Activated CD8-positive, alpha-beta T cell treated with anti-CD3 and anti-CD28 coated beads for 36 hours (primary cell): Measurements from ENCODE around the gene CFAP57. TPM values are rescaled to one million over a fixed set of nuclear protein-coding genes. Genes with fewer than 3 reads are reported as not detected.

ENCODE experiments used
- ATAC-seq: fragments of 200-7000 bp; cut with Tn5 transposase; one replicate; pipeline ENCODE4 v1.10.0; 2021; ENCODE audit warnings: mild to moderate bottlenecking, moderate library complexity
- CTCF ChIA-PET: fragments of 350-600 bp; sonication (Branson Sonifier 250); formaldehyde crosslinking; loops from one replicate; lab custom pipeline; 2021; ENCODE audit warnings: antibody characterized with exemption; lab: Charles Lee
- POLR2A ChIA-PET: fragments of 350-600 bp; sonication (Branson Sonifier 250); formaldehyde crosslinking; loops from one replicate; lab custom pipeline; 2021; ENCODE audit warnings: antibody characterized with exemption; lab: Charles Lee
- DNase-seq: peaks from one replicate; pipeline ENCODE4 v3.0.0-alpha.2; 2020
- H3K27ac Mint-ChIP-seq: one replicate; pipeline ENCODE4 v1.8.0; 2021; ENCODE audit warnings: mild to moderate bottlenecking, mixed read lengths
- H3K27me3 Mint-ChIP-seq: one replicate; pipeline ENCODE4 v1.8.0; 2021; ENCODE audit warnings: mixed read lengths
- H3K36me3 Mint-ChIP-seq: one replicate; pipeline ENCODE4 v1.8.0; 2021; ENCODE audit warnings: low read depth, mixed read lengths
- H3K4me1 Mint-ChIP-seq: one replicate; pipeline ENCODE4 v1.8.0; 2021; ENCODE audit warnings: low read depth, mixed read lengths
- H3K4me3 Mint-ChIP-seq: one replicate; pipeline ENCODE4 v1.8.0; 2021; ENCODE audit warnings: mild to moderate bottlenecking, moderate library complexity, mixed read lengths
- H3K9me3 Mint-ChIP-seq: one replicate; pipeline ENCODE4 v1.8.0; 2021; ENCODE audit warnings: mixed read lengths
- intact Hi-C: fragments of 100-400 bp; cut with micrococcal nuclease; formaldehyde crosslinking; loops from one replicate; pipeline ENCODE4 v1.10.0; 2022
- total RNA-seq, 2 experiments: library from RNA; stranded (reverse); gene quantifications; one replicate each; pipeline ENCODE4 v1.2.3, GENCODE V29; 2021
- TF ChIP-seq, protein P1 (sequence below): fragments of 200-600 bp; IDR thresholded peaks from one replicate; pipeline ENCODE4 v1.8.0; 2022; ENCODE audit warnings: antibody characterized with exemption, mild to moderate bottlenecking

Gene CFAP57
- total RNA-seq, 2 experiments from 2014 or later, result 0.18 to 0.23 TPM

DNA sequence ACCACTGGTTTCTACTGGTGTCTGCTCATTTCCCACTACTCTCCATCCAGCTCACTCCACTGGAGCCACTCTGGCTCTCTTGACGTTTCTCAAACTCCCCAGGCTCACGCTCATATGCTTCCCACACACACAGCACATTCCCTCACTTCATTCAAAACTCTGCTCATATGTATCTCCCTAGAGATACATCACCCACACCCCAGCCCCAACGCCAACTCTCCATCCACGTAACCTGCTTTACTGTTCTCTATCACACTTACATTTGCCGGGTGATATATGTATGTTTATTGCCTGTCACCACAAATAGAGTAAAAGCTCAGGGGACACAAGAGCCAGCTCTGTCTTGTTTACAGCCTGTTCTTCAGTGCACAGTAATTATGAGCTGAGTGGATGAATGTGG lies 22.2 kb upstream of the CFAP57 start:
- Mint-ChIP-seq H3K36me3 (no peaks in the 10 kb centered on the region), H3K4me3 (no peak overlapping the region), H3K27ac (no peak overlapping the region), H3K27me3 (peaks cover 47% of the 10 kb centered on the region), H3K9me3 (no peaks in the 10 kb centered on the region), H3K4me1 (peaks cover 5% of the 10 kb centered on the region)
- TF ChIP-seq, protein P1, sequence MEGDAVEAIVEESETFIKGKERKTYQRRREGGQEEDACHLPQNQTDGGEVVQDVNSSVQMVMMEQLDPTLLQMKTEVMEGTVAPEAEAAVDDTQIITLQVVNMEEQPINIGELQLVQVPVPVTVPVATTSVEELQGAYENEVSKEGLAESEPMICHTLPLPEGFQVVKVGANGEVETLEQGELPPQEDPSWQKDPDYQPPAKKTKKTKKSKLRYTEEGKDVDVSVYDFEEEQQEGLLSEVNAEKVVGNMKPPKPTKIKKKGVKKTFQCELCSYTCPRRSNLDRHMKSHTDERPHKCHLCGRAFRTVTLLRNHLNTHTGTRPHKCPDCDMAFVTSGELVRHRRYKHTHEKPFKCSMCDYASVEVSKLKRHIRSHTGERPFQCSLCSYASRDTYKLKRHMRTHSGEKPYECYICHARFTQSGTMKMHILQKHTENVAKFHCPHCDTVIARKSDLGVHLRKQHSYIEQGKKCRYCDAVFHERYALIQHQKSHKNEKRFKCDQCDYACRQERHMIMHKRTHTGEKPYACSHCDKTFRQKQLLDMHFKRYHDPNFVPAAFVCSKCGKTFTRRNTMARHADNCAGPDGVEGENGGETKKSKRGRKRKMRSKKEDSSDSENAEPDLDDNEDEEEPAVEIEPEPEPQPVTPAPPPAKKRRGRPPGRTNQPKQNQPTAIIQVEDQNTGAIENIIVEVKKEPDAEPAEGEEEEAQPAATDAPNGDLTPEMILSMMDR, result no peak
- POLR2A ChIA-PET, result interaction anchor here (1.5 kb wide), 1 partner anchor 15 kb away, joined by 4 read pairs; no protein-coding TSS in a partner anchor
- ATAC-seq (no peak), DNase-seq (no peak)
- CTCF ChIA-PET, result no interaction called here
- intact Hi-C loops, result no loop called here

DNA sequence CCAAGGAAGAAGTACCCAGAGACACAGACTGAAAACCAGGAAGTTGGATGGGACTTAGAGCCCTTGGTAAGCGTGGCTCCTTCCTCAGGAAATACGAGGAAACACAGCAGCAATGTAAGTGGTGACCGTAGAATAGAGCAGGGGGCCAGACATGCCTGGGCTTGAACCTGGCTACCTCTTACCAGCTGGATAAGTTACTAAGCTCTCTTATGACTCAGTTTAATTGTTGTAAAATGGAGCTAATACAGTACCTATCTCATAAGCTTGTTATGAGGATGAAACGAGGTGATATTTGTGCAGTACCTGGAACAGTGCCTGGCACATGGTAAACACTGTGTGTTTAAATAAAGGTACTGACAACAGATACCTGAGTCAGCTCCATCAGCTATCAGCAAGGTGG lies 19.3 kb upstream of the CFAP57 start:
- H3K4me3 Mint-ChIP-seq, result no peak overlapping the region
- no peaks in the 10 kb centered on the region for H3K36me3 Mint-ChIP-seq
- DNase-seq (no peak), ATAC-seq (no peak)
- peaks cover 25% of the 10 kb centered on the region for H3K27me3 Mint-ChIP-seq
- peaks cover 5% of the 10 kb centered on the region for H3K4me1 Mint-ChIP-seq
- intact Hi-C loops, result no loop called here
- ChIA-PET POLR2A (interaction anchor here (0.5 kb wide), 1 partner anchor 302 kb away, joined by 3 read pairs; no protein-coding TSS in a partner anchor), CTCF (interaction anchor here (1.5 kb wide), 1 partner anchor 79 kb away, joined by 5 read pairs; no protein-coding TSS in a partner anchor)
- no peak overlapping the region for H3K27ac Mint-ChIP-seq
- no peaks in the 10 kb centered on the region for H3K9me3 Mint-ChIP-seq
- TF ChIP-seq, protein P1, result no peak

DNA sequence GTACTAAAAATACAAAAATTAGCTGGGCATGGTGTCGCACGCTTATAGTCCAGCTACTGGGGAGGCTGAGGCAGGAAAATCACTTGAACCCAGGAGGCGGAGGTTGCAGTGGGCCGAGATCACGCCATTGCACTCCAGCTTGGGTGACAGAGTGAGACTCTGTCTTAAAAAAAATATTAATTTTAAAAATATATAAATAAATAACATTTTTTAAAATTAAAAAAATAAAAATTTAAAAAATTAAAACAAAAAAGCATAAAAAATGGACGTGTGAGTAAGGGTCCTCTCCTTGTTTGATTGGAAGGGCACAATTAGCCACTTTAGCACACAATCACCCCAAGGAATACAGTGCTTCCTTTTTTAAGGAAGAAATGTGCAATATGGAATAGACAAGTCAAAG lies 18.7 kb upstream of the CFAP57 start:
- no peak for ATAC-seq
- Mint-ChIP-seq H3K9me3 (no peaks in the 10 kb centered on the region), H3K27me3 (peaks cover 22% of the 10 kb centered on the region), H3K4me1 (peaks cover 4% of the 10 kb centered on the region), H3K27ac (no peak overlapping the region), H3K4me3 (no peak overlapping the region), H3K36me3 (no peaks in the 10 kb centered on the region)
- ChIA-PET CTCF (no interaction called here), POLR2A (no interaction called here)
- TF ChIP-seq, protein P1, result no peak
- no peak for DNase-seq
- intact Hi-C loops, result no loop called here

DNA sequence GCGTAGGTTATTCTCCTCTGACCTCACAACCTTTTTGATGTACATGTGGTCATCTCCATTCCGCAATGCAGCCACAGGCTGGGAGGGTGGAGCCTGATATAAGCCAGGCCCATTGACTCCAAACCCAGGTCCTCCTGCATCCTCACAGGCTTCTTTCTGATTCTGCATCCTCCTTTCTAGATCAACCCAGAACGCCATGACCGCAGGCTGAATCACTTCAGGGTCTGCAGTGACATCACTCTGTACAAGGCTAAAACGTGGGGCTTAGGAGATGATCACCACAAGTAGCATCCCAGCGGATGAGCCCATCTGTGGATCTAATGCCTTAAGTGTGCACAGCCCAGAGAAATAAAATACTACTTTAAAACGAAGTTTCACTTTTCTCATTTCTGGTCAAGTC lies 16.1 kb upstream of the CFAP57 start:
- Mint-ChIP-seq H3K27me3 (peaks cover 10% of the 10 kb centered on the region), H3K4me3 (no peak overlapping the region), H3K27ac (no peak overlapping the region), H3K4me1 (no peaks in the 10 kb centered on the region), H3K36me3 (no peaks in the 10 kb centered on the region), H3K9me3 (no peaks in the 10 kb centered on the region)
- DNase-seq, result no peak
- ChIA-PET POLR2A (no interaction called here), CTCF (no interaction called here)
- ATAC-seq, result no peak
- TF ChIP-seq, protein P1, result no peak
- intact Hi-C loops, result no loop called here

DNA sequence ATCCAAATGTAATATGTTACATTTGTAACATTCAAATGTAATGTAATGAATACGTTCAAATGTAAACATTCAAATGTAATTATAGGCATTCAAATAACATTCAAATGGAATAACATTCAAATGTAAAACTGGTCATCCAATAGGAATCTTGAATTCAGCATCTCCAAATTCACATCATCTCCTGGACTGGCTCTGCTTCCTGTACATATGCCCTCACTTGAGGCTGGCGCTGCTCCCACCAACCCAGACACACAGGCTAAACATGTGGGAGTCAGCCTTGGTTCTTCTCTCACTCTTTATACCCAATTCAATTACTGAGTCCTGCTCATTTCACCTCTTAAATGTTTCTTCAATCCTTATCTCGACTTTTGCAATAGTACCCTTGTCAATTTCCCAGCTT lies 7.0 kb upstream of the CFAP57 start:
- TF ChIP-seq, protein P1, result no peak
- DNase-seq, result no peak
- H3K4me3 Mint-ChIP-seq, result no peak overlapping the region
- H3K27ac Mint-ChIP-seq, result peak overlapping the region; percentile 50
- ChIA-PET CTCF (no interaction called here), POLR2A (interaction anchor here (0.6 to 1.0 kb wide), 2 partner anchors 15 to 484 kb away, joined by 3 to 4 read pairs; no protein-coding TSS in a partner anchor)
- H3K4me1 Mint-ChIP-seq, result peaks cover 21% of the 10 kb centered on the region
- peaks cover 60% of the 10 kb centered on the region for H3K36me3 Mint-ChIP-seq
- ATAC-seq, result no peak
- H3K9me3 Mint-ChIP-seq, result no peaks in the 10 kb centered on the region
- no peaks in the 10 kb centered on the region for H3K27me3 Mint-ChIP-seq
- intact Hi-C loops, result no loop called here
